HUDEP-2 (cell line): ENCODE measurements around the gene RASGEF1B.
"Not testable (repeated sequence)": the region's sequence is repeated elsewhere in the genome, so short reads cannot be mapped to it uniquely, and the experiment has no call there.

Source experiments
- DNase-seq, 76 experiments: peaks; one replicate each; lab custom pipeline; 2025; ENCODE audit not compliant: unreplicated experiment in 76 of 76; lab: John Stamatoyannopoulos, UW

The RASGEF1B gene

DNA sequence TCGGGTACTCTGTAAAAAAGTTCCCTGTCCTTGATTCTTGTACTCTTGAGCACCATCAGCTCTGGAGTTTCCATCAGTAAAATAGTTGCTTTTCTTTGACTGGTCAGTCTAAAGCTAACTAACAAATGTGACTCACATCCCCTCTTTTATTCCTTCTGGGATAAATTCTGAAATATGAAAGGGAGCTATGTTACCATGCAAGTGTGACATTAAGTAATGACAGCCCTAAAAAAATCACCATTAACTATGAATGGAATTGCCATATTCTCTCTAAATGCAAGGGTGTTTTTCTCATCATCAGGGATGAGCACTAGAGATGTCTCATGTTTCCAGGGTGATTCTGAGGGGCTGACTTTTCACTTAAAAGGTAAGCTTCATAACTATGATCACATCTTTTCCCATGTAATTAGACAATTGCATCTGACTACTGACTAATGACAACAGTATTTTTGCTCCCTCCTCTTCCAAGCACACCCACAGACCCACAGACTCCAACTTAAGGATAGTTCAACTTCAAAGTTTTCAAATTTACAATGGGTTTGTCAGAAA lies 26.9 kb upstream of the RASGEF1B start:
- no peak for DNase-seq

DNA sequence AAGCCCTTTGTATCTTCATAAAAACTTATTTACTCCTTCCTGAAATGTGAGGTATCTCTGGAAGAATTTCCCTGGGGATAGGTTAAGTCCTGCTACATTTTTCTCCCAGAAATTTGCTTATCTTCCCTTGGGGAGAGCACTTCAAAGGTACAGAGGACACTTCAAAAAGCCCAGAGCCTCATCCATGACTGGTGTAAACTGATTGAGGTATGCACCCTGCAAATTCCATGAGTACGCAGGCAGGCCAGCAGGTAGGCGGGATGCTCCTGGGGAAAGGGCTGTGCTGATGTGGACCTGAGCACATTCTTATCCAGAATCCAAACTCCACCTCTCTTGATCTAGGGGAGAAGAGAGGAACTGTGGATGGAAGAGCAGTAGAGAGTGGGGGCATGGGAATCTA lies 26.3 kb upstream of the RASGEF1B start:
- DNase-seq, result no peak

DNA sequence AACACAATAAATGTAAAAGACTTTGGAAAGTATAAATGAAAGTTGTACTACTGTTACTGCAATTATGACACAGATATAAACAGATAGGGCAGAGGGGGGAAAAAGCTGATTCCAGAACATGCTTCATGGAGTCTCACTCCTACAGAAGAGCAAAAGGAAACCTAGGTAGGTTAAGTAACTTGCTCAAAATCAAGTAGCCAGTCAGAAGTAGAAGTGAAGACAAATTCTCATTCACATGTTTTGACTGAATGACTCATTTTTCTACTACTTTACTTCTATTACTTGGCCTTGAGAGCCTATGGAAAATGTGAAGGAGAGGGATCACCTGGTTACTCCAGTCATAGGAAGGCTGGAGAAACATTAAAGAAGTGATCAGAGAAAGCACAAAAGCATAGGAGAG lies 23.6 kb upstream of the RASGEF1B start:
- DNase-seq, result no peak

- no peak for DNase-seq
Measured at GRCh38 chr4:81494031-81494431, 22.3 kb upstream of the RASGEF1B start.

GRCh38 chr4:81492606-81493230 lies 21.0 kb upstream of the RASGEF1B start:
- no peak for DNase-seq

DNA sequence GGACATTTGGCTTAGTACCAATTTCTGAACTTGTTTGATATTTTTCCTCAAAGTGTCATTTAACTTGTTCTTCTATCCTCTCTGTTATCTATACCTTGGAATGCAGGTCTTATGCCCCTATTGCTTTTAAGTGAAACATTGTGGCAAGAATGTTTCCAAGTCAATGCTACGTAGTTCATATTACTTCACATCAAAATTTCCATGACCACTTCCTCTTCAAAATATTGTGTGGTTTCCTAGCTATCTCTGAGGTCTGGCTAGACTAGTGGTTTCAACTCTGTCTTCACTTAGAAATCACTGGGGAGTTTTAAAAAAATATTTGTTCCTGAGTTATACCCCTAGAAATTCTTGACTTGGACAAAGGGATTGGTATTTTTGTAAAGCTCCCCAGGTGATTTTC lies 20.2 kb upstream of the RASGEF1B start:
- DNase-seq, result peak in 2 of 76 experiments; percentile 5 to 14

GRCh38 chr4:81490403-81491160 lies 18.9 kb upstream of the RASGEF1B start:
- DNase-seq, result no peak

DNA sequence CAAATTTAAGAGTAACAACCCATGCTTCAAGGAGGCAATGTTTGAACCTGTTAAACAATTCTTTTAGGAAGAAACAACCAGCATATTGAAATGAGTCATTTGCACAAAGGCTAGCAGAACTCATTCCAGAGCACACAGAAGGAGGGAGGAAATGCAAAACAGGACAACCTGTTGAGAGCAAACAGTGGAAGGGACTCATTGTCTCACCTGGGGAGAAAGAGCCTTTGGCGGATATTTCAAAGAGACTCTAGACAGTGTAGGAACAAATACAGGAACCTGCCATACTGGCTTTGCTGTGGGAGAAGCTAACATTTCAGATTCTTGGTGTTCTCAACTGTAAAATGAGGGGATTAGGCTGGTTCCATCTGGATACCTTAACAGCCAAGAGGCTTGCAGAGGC lies 14.8 kb upstream of the RASGEF1B start:
- DNase-seq, result no peak

DNA sequence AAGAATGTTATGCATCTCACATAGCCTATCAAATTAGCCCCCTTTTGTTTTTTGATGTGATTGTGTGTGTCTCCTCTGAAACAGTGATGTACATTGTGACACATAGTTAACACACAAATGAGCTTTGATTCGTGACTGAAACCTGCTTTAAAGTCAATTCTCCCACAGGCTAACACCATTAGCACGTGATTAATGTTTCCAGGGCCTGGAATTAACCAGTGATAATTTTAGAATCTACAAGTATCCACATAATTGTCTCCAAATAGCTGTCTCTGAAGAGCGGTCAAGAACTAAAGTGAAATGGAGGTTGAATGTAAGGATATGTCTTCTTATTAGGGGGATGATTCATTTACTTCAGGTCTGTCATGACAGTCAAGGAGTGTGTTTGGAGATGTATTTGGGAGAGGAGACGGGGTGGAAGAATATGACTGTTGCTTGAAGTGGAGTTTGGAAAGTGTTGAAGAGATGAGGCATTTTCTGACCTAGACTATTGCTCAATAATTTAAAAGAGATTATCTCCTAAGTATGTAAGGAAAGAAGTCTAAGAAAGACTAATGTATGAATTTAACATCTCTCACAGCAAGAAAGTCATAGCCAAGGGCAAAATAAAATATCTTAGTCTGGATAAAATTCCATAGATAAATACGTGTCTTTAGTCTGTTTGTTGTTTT lies 13.7 kb upstream of the RASGEF1B start:
- no peak for DNase-seq

GRCh38 chr4:81482326-81482725 lies 10.6 kb upstream of the RASGEF1B start:
- DNase-seq, result no peak

DNA sequence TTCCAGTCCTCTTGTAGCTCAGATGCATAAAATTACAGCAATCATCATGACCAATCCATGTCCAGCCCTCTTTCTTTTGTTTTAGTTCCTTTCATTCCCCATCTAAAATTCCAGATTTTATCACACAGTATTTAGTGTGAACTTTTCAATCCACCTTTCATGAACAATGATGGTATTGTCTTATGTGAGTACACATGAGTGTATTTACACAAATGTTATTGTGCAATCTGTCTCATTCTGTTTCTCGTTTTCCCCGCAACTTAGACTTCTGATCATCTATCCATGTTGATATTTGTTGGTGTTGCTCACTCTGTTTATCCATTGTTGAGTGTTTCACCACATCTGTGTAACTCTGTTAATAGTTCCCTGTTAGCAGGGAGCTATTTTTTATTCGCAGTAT lies 9.4 kb upstream of the RASGEF1B start:
- no peak for DNase-seq

DNA sequence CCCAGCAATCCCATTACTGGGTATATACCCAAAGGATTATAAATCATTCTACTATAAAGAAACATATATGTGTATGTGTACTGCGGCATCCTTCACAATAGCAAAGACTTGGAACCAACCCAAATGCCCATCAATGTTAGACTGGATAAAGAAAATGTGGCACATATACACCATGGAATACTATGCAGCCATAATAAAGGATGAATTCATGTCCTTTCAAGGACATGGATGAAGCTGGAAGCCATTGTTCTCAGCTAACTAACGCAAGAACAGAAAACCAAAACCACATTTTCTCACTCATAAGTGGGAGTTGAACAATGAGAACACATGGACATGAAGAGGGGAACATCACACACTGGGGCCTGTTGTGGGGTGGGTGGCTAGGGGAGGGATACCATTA lies 7.9 kb upstream of the RASGEF1B start:
- DNase-seq, result not testable (repeated sequence)

- not testable (repeated sequence) for DNase-seq
Measured at GRCh38 chr4:81473331-81474265, 1.9 kb upstream of the RASGEF1B start.

DNA sequence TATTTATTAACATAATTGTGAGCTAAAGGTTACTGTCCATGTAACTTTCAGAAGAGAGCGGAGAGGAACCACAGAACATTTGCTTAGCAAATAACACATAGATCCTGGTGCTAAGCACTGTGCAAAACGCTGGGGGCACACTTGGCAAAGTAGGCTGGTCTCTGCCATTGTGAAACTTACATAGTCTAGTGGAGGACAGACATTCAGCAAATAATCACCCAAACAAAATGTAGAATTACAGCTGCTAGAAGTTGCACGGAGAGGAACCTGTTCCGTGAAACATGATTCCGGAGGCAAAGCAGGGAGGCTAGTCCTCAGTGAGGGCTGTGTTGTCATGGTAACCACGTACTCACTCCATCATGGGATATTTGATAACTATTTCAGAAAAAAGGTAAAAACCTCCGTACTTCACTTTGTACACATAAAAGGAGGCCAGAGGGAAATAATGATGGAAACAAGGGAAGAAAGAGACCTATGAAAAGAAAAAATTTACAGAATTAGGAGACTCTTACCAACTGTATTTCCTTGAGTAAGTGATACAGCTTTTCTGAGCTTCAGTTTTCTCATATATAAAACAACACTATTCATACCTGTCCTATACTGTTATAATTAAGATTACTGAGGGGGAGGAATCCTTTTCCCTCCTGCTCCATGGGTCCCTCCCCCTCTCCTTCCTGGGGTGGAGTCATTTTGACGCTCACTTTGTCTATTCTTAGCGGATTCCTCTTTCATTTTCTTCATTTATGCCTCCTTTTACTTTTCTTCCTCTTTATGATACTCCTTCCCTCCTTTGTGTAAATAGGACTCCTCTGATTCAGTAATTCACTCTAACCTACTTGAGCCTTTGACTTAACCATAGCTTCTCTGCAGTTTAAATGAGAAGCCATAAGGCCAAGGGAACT lies 825 bp upstream of the RASGEF1B start:
- DNase-seq, result peak in 32 of 76 experiments; percentile 1 to 63 (median 34)

GRCh38 chr4:81471298-81471587 lies 464 bp downstream of the RASGEF1B start:
- DNase-seq, result no peak

- peak in 16 of 76 experiments; percentile 2 to 24 (median 11) for DNase-seq
Measured at GRCh38 chr4:81470456-81471297, 1.0 kb downstream of the RASGEF1B start.

DNA sequence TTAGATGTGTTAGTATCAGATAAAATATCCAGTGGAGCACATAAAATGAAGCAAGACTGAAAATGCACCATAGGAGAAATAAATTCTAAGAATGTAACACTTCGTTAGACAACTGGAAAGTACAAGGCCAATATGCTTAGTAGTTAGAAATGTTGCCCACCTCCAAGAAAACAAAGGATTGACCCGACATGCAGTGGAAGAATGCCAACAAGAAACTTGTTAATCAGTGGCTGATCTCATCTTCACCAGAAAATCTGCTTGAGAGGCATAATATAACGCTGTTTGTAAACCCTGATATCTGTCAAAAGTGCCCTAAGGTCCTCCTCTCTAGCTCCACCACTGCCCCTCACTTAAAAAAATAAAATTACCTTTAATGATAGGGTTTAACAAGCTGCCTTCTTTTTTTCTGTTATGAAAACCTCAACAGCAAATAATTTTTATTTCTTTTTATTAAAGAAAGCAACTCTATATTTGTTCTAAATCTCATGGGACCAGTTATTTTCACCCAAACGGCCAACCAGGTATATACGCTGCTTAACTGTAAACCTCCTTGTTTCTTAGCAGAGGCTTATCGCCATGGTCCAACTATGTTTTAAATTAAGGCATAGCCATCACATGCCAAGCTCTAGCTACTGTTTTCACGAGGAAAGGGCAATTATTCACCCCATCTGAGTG lies 1.8 kb downstream of the RASGEF1B start:
- no peak for DNase-seq

DNA sequence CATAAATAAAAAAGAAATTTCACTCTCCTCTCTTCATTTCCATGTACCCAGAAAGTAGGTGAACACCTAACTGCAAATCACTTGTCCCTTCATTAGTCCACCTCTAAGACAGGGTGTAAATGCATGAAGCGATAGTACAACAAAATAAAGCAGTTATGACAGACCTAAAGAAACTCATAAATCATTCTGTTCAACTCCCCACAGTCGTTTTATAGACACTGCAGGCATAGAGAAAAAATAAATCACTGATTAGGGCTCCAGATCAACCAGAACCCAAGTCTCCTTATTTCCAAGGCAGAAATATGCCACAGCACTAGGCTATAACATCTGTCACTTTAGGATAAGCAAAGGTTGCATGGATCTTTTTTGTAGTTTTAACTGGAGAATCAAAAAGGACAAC lies 3.0 kb downstream of the RASGEF1B start:
- no peak for DNase-seq
